Stimulated activated CD8-positive, alpha-beta memory T cell treated with anti-CD3 and anti-CD28 coated beads, Interleukin-2, amount 100 ng/mL, for 48 hours (primary cell): ENCODE results near the gene TOE1.
"Not testable (repeated sequence)": the region's sequence is repeated elsewhere in the genome, so short reads cannot be mapped to it uniquely, and the experiment has no call there.

Source experiments
- DNase-seq, 2 donors: peaks; one replicate each; pipeline ENCODE4 v3.0.0-alpha.2; 2020; ENCODE audit warnings: low read depth in 2 of 2

The TOE1 gene

DNA sequence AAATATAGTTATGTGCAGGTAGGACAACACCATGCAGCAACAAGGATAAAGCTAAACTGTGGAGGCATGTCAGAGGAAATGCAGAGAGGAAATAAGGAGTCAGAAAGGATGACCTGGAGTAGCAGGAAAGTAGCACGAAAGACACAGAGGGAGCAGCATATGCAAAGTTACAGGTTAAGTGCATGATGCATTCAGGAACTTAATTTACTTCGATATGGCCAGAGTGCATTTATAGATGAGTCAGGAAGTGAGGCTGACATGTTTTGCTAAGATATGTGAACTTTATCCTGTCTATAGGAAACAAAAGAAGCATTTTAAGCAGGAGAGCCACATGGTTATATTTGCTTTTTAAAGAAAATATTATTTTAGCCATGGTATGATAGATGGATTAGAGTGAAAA, 15.7 kb downstream of the TOE1 start:
- DNase-seq, result no peak

DNA sequence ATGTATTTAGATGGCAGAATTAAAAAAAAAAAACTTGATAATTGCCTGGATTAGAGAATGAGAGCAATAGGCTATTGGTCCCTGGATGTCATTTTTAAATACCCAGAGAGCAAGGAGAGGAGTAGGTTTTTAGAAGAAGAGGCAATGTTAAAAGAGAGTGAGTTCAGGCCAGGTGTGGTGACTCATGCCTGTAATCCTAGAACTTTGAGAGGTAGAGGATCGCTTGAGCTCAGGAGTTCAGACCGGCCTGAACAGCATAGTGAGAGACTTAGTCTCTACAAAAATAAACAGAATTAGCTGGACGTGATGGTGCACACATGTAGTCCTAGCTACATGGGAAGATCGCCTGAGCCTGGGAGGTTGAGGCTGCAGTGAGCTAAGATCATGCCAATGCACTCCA, 16.2 kb downstream of the TOE1 start:
- no peak for DNase-seq

DNA sequence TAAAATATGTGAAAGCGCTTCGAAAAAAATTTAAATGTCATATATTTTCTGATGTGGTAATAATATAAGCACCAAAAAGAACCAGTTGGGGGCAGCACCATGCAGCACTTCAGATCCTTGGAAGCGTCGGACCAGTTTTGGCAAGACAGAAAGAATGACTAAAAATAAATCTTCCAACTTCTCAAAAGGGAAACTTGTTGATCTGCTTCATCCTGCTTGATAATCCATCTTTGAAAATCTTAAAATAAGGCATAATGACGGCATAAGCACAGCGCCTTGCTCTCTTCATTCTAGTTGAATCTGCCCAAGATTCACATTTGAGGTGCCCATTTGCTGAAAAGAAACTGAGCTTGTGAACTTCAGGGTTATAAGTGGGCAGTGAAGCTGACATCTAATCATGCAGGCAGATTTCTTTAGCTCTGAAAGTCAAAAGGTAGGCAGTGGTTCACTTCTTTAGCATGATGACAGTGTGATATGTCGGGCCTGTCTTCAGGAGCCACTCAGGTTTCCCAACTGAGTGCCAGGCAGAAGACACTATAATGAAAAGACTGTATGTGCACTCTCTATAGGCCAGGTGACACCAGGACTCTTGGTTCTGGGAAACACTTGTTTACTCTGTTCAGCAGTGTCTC, 20.0 kb downstream of the TOE1 start:
- peak in 1 of 2 donors; percentile 28 for DNase-seq

DNA sequence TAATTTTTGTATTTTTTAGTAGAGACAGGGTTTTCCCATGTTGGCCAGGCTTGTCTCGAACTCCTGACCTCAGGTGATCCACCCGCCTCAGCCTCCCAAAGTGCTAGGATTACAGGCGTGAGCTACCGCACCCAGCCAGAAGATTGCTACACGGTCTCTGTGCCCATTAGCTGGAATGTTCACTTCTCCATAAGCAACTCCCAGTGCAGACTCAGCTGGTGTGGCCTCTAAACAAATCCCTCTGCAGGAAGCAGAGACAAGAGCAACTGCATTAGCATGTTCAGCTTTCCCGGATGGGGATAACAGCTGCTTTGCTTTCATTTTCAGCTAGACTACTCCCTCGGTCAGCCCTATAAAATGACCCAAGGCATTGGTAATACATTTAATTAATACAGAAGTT, 21.0 kb downstream of the TOE1 start:
- DNase-seq, result not testable (repeated sequence)

DNA sequence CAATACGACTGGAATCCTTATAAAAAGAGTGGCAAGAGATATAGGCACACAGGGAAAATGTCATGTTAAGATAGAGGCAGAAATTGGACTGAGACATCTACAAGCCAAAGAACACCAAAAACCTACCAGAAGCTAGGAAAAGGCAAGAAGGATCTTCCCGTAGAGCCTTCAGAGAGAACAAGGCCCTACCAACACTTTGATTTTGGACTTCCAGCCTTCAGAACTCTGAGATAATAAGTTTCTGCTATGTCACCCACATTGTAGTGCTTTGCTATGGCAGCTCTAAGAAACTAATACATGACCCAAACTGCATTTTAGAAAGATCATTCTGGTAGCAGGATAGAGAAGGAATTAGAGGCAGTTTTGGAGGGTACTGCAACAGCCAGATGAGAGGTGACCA, 24.3 kb downstream of the TOE1 start:
- DNase-seq, result no peak

DNA sequence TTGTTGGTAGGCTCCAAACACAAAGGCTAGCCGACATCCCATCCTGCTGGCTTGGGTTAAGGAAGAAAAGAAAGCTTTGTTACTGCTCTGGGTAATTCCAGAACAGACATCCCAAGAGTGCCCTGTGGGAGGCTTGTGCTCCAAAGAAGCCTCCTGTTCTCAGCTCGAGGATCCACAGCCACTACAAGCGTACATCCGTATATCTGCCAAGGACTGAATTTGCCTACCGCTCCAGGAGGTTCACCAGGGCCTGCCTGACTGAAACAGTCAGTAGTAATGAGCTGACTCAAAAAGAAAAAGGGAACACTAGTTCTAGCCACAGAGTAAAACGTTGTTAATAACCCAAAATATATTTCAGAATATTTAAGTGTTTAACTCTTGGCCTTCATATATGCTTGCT, 25.1 kb downstream of the TOE1 start:
- no peak for DNase-seq

DNA sequence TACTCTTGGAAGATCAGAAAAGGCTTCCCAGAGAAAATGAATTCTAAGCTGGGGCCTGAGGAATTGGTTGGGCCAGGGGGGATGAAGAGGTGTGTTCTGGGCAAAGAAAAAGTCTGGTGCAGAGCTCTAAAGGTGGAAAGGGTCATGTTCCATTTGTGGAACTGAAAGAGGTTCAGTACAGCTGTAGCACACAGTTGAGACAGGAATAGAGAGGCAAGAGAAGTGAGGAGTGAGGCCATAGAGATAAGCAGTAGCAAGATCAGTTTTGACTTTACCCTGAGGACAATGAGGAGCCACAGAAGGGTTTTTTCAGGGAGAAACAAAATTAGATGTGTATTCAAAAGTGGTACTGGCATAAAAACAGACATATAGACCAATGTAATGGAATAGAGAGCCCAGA, 30.6 kb downstream of the TOE1 start:
- DNase-seq, result no peak

DNA sequence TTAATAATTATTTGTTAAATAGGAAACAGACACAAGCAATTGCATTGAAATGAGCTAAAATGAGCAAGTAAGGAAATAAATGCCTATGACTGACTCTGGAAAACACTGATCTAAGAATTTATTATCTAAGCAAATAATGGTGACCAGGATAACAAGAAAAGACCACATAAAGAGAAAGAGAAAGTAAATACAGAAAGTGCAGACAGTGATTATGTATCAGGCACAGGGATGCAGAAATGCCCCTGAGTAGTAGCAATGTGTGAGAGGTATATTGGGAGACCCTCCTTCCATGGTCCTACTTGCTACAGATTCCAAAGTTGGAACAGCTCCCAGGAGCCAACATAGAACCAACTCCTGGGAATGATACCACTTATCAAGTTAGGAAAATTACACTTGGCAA, 33.6 kb downstream of the TOE1 start:
- DNase-seq, result no peak

DNA sequence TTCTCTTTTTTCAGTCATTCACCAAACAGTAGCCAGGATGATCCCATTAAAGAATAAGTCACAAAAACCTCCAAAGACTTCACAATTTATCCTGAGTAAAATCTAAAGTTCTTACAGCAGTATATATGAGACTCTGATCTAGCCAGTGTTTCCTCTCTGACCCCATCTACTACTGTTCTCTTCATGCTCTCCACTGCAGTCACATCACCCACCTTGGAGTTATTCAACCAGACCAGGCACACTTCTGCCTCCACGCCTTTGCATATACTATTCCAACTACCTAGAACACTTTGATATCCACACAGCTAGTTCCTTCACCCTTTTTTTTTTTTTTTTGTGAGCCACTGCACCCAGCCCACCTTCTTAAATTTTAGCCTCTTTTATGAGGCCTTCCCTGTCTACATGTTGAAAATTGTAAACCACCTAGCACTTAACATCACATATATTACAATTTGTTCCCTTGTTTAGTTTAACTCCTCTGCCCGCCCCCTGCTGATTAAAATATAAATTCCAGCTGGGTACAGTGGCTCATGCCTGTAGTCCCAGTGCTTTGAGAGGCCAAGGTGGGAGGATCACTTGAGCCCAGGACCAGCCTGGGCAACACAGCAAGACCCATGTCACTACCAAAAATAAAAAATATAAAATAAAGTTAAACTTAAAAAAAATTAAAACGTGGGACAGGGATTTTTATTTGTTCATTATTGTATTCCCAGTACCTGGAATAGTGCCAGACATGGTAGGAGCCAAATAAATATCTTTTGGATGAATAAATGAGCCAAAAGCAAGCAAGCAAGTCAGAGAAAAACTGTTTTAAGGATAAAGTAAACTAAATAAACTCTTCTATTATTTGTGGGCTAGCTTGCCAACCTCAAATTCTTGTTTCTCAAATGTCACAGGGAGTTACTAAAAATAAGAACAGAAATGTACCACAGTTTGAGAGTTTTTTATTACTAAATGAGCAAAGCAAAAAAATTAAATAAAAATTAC, 35.4 kb downstream of the TOE1 start:
- no peak for DNase-seq

DNA sequence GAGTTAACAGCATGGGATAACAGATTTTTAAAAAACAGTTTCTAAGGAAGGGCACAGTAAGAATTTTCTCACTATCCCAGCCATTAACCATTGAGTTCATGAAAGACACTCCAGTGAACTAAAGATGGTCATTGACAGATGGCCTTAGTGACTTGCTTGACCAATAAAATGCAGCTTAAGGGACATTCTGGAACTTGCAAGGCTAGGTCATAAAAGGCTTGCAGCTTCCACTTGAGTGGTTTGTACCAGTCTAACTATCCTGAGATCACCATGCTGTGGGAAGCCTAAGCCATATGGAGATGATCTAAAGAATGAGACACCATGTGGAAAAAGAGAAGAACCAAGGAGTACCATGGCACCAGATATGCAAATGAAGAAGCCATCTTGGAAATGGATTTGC, 38.2 kb downstream of the TOE1 start:
- no peak for DNase-seq

DNA sequence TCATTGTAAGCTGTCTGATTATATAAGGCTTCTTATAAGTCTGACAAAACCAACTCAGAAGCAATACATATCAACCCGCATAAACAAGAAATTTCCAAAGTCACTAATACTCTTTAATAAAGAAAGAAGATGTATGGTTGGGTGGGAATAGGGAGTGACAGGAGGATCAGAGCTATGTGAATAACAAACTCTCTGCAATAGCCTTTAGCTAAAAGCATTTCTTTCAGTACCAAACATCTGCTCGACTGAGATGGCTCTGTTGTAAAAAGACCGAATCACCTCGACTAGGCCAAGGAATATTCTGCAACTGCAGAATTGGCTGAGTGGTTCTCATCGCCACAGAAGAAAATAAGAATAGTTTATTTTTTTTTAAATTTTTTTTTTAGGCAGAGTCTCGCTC, 39.6 kb downstream of the TOE1 start:
- DNase-seq, result no peak

DNA sequence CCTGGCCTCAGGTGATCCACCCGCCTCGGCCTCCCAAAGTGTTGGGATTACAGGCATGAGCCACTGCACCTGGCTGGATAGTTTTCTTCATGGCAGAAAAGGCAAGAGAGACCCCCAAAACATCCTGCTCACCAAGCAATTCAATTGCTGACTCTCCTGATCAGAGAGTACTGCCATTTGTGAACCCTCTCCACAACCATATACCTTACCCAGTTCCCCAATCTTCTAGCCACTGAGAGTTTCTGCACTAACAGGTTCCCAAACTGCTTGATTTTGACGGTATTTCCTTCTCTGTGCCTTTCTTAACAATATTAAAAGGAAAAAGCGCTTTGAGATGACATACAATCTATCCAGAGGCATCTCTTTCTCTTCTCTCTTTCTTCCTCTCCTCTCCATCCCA, 40.2 kb downstream of the TOE1 start:
- DNase-seq, result no peak

DNA sequence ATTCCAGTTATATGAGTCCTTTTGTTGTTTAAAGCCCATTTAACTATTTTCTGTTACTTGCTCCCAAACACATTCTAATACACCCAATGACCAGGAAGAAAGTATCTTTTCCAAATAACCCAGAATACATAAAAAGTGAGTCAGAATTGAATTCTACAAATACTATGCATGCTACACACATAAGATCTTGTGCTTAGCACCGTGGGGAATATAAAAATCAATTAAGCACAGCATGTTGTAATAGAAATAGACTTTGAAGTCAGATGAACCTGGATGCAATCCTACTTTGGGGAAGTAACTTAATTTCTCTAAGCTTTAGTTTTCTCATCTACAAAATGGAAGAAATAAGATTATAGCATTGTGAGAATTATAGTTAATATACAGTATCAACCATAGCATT, 40.8 kb downstream of the TOE1 start:
- no peak for DNase-seq

DNA sequence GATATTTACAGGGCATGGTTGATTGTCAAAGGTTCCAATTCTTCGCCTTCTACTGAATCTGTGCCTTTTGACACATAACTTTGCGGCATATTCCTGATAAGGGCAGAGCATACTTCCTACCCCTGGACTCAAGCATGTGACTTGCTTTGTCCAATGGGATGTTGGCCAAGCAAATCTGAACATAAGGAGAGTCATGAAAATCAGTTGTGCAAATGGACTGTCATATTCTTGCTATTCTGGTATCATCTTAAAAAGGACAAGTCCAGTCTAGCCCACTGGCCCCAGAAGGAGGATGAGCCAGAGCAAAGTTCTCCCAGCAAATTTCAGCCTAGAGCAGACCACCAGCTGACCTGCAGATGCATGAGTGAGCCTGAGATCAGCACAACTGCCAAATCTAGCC, 41.3 kb downstream of the TOE1 start:
- DNase-seq, result no peak

DNA sequence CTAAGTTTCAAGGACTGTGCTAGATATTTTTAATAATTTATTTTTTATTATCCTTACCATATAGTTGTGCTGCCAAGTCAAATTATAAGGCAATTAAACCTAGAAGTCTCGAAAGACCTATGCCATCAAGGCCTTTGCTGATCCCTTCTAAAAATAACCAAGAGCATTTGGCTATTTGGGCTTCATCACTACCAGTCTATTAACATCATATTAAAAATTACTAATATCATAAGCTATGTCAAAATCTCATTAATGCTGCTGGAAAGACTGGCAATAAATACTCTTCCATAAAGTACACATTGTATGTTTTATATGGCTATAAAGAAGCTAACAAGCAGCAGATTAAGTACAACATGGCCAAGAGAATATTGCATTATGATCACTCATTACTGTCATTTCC, 43.2 kb downstream of the TOE1 start:
- no peak for DNase-seq

DNA sequence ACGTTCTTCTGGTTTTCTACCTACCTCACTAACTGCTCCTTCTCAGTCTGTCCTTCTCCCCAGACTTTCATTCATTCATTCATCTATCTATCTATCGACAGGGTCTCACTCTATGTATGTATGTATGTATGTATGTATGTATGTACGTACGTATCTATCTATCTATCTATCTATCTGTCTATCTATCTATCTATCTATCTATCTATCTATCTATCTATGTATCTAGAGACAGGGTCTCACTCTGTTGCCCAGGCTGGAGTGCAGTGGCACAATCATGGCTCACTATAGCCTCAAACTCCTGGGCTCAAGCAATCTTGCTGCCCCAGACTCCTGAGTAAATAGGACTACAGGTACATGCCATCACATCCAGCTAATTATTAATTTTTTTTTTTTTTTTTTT, 44.2 kb downstream of the TOE1 start:
- not testable (repeated sequence) for DNase-seq

DNA sequence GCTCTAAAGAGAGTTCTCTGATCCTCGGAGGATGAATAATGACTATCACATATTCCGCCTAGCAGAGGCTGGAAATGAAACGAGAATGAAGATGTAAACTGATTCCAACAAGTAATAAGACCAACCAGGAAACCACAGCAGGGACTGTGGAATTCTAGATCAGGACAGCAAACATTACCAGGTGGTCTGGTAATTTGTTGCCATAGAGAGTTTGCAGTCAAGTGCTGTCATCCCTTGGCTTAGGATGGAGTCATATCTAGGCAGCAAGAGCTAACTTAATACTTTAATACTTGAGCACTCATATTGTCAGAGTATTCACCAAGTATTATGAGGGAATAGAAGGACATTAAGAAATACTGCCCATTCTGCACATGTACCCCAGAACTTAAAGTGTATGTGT, 45.3 kb downstream of the TOE1 start:
- no peak for DNase-seq

DNA sequence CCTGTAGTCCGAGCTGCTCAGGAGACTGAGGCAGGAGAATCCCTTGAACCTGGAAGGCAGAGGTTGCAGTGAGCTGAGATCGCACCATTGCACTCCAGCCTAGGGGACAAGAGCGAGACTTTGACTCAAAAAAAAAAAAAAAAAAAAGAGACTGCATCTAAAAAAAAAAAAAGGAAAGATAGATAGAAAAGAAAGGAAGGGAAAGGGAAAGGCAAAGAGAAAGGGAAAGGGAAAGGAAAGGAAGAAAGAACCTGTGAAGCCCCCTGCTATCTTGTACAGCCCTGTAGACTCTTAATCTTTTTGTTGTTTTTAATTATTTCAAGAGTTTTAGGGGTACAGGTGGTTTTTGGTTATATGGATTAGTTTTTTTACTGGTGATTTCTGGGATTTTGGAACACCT, 46.2 kb downstream of the TOE1 start:
- DNase-seq, result no peak
